ENCODE measurements around the gene SLC9A2. TPM values are rescaled to one million over a fixed set of nuclear protein-coding genes. Genes with fewer than 3 reads are reported as not detected.

SLC9A2 gene
- total RNA-seq, 1 donor from 2014 or later: 2.1 TPM

DNA sequence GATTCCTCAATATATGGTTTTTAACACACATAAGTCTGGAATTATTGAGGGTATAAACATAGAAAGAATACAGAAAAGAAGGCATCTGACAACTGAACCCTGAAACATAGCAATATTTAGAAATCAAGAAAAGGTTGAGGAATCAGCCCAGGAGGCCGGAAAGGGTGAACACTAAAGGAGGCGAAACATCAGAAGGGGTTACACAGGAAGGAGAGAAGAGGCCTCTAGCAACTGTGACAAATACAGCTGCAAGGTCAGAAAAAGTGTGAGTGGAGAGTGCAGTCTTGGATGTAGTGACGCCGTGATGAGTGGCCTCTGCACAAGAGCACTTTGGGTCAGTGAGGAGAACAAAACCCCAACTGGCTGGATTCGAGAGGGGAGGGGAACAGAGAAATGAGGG is 70.7 kb downstream of the SLC9A2 start:
- H3K9me3 ChIP-seq (ENCODE audit: control insufficient read depth in 3 of 3, low read length in 3 of 3): no peaks in the 10 kb centered on the region
- H3K27me3 ChIP-seq (ENCODE audit: control insufficient read depth in 3 of 3, insufficient read depth in 3 of 3, low read length in 3 of 3): no peaks in the 10 kb centered on the region
- H3K36me3 ChIP-seq (ENCODE audit: control insufficient read depth in 3 of 3, insufficient read depth in 3 of 3, low read length in 3 of 3): no peaks in the 10 kb centered on the region
- no peak overlapping the region for H3K4me3 ChIP-seq (ENCODE audit: low read length in 3 of 3)
- H3K27ac ChIP-seq (ENCODE audit: low read depth, low read length): no peak overlapping the region
- H3K4me1 ChIP-seq (ENCODE audit: control insufficient read depth in 3 of 3, insufficient read depth in 3 of 3, low read length in 3 of 3): no peaks in the 10 kb centered on the region
- no peak overlapping the region for H3K9ac ChIP-seq (ENCODE audit: low read depth in 1 of 3, low read length in 3 of 3)

DNA sequence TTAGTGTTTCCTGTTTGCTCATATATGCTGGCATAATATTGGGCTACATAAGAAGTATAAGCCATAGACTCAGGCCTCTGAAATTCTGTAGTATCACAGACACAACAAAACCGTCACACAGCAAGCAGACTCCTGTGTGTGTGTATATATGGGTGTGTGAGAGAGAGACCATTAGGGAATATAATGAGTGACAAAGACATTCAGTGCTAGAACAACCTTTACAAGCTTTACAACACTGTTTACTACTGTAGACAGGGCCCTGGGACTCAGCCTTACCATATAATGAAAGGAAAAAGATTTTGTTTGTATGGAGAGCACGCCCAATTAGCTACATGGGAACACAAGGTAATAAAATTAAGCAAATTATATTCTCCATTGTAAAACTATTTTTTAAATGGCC is 77.1 kb downstream of the SLC9A2 start:
- Histone ChIP-seq H3K36me3 (ENCODE audit: control insufficient read depth in 3 of 3, insufficient read depth in 3 of 3, low read length in 3 of 3) (no peaks in the 10 kb centered on the region), H3K9me3 (ENCODE audit: control insufficient read depth in 3 of 3, low read length in 3 of 3) (no peaks in the 10 kb centered on the region), H3K4me3 (ENCODE audit: low read length in 3 of 3) (no peak overlapping the region), H3K27ac (ENCODE audit: low read depth, low read length) (no peak overlapping the region), H3K4me1 (ENCODE audit: control insufficient read depth in 3 of 3, insufficient read depth in 3 of 3, low read length in 3 of 3) (no peaks in the 10 kb centered on the region), H3K27me3 (ENCODE audit: control insufficient read depth in 3 of 3, insufficient read depth in 3 of 3, low read length in 3 of 3) (no peaks in the 10 kb centered on the region), H3K9ac (ENCODE audit: low read depth in 1 of 3, low read length in 3 of 3) (no peak overlapping the region)

DNA sequence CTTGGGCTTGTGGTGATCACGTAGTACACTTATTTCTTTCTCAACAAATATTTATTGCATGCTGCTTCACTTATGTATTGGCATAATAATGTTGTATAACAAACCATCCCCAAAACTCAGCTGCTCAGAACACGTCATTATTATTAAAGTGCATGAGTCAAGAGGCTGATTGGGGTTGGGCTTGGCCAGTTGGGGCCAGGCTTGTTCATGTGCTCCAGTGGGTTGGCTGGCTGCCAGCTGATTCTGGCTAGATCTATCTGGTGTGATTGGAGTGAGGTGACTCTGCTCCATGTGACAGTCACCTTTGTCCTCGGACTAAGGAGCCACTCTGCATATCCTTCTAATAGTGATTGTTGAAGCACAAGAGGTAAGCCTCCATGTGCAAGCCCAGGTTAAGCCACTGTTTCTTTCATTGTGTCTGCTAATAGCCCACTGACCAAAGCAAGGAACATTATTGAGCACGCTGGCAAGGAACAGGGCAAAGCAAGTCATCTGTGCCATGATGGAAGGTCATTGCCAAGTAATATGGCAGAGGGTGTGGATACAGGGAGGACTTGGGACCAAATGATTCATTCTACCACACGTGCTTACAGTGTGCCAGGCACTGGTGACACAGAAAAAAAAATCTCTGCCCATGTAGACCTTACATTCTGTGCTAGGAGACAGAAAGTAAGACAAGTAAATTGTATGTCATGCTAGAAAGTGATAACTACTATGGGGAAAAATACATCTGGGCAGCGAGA is 79.2 kb downstream of the SLC9A2 start:
- Histone ChIP-seq H3K27ac (ENCODE audit: low read depth, low read length) (no peak overlapping the region), H3K9ac (ENCODE audit: low read depth in 1 of 3, low read length in 3 of 3) (no peak overlapping the region), H3K4me3 (ENCODE audit: low read length in 3 of 3) (no peak overlapping the region), H3K9me3 (ENCODE audit: control insufficient read depth in 3 of 3, low read length in 3 of 3) (no peaks in the 10 kb centered on the region), H3K4me1 (ENCODE audit: control insufficient read depth in 3 of 3, insufficient read depth in 3 of 3, low read length in 3 of 3) (no peaks in the 10 kb centered on the region), H3K36me3 (ENCODE audit: control insufficient read depth in 3 of 3, insufficient read depth in 3 of 3, low read length in 3 of 3) (no peaks in the 10 kb centered on the region), H3K27me3 (ENCODE audit: control insufficient read depth in 3 of 3, insufficient read depth in 3 of 3, low read length in 3 of 3) (no peaks in the 10 kb centered on the region)

DNA sequence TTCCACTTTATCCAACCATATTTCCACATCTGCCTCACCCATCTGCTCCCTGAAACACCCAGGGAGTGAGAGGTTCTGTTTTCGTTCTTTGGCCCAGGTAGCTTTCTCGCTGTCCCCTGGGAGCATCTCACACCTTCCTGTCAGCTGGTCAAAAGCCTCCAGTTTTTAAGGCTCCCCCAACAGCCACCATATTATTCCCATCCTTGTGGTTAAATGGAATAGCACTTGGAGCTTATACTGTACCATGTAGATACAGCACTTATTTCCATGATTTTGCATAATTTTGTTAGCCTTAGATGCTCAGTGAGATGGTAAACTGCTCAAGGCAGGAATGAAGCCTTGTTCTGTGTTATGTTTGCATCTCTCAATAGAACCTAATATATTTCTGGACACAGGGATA is 84.0 kb downstream of the SLC9A2 start:
- H3K9me3 ChIP-seq (ENCODE audit: control insufficient read depth in 3 of 3, low read length in 3 of 3): no peaks in the 10 kb centered on the region
- no peak overlapping the region for H3K9ac ChIP-seq (ENCODE audit: low read depth in 1 of 3, low read length in 3 of 3)
- peaks cover 0 to 3% (median 0%) of the 10 kb centered on the region in 3 donors for H3K27me3 ChIP-seq (ENCODE audit: control insufficient read depth in 3 of 3, insufficient read depth in 3 of 3, low read length in 3 of 3)
- peaks cover 0 to 6% (median 0%) of the 10 kb centered on the region in 3 donors for H3K4me1 ChIP-seq (ENCODE audit: control insufficient read depth in 3 of 3, insufficient read depth in 3 of 3, low read length in 3 of 3)
- peaks cover 0 to 4% (median 0%) of the 10 kb centered on the region in 3 donors for H3K36me3 ChIP-seq (ENCODE audit: control insufficient read depth in 3 of 3, insufficient read depth in 3 of 3, low read length in 3 of 3)
- H3K4me3 ChIP-seq (ENCODE audit: low read length in 3 of 3): no peak overlapping the region
- H3K27ac ChIP-seq (ENCODE audit: low read depth, low read length): no peak overlapping the region

DNA sequence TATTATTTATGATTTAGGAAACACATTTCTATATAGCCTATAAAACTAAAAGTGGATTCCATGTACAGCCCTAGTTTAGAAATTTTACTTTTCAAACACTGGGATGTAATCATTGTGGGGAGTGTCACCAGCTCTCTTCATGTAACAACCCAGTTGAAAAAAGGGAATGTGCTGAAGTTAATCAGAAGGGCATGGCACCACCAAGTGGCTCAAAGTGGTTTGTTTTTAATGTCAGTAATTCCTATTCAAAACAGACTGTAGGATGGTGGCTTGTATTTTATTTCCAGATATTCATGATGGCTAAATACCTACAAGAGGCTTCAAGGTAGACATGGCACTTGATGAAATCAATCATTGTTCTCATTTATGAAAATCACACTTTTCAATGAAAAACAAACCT is 84.4 kb downstream of the SLC9A2 start:
- H3K36me3 ChIP-seq (ENCODE audit: control insufficient read depth in 3 of 3, insufficient read depth in 3 of 3, low read length in 3 of 3): peaks cover 0 to 4% (median 0%) of the 10 kb centered on the region in 3 donors
- H3K27me3 ChIP-seq (ENCODE audit: control insufficient read depth in 3 of 3, insufficient read depth in 3 of 3, low read length in 3 of 3): peaks cover 0 to 3% (median 0%) of the 10 kb centered on the region in 3 donors
- H3K4me3 ChIP-seq (ENCODE audit: low read length in 3 of 3): no peak overlapping the region
- peaks cover 0 to 6% (median 0%) of the 10 kb centered on the region in 3 donors for H3K4me1 ChIP-seq (ENCODE audit: control insufficient read depth in 3 of 3, insufficient read depth in 3 of 3, low read length in 3 of 3)
- H3K9me3 ChIP-seq (ENCODE audit: control insufficient read depth in 3 of 3, low read length in 3 of 3): no peaks in the 10 kb centered on the region
- no peak overlapping the region for H3K27ac ChIP-seq (ENCODE audit: low read depth, low read length)
- H3K9ac ChIP-seq (ENCODE audit: low read depth in 1 of 3, low read length in 3 of 3): no peak overlapping the region

DNA sequence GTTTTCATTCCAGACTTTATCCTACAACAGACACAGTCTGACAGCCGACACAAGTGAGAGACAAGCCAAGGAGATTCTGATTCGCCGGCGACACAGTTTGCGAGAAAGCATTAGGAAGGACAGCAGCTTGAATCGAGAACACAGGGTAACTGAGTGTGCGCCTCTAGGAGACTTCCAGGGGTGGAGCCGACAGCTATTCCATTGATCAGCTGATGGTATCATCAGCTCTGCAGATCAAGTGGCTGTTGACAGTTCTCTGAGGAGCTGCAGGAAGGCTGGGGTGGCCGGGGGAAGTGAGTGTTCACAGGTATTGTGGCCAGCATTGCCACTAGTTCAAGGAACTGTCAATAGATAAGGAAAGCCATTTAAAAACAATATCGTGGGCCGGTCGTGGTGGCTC is 85.2 kb downstream of the SLC9A2 start:
- Histone ChIP-seq H3K9me3 (ENCODE audit: control insufficient read depth in 3 of 3, low read length in 3 of 3) (no peaks in the 10 kb centered on the region), H3K36me3 (ENCODE audit: control insufficient read depth in 3 of 3, insufficient read depth in 3 of 3, low read length in 3 of 3) (peaks cover 0 to 4% (median 0%) of the 10 kb centered on the region in 3 donors), H3K27me3 (ENCODE audit: control insufficient read depth in 3 of 3, insufficient read depth in 3 of 3, low read length in 3 of 3) (peaks cover 0 to 3% (median 0%) of the 10 kb centered on the region in 3 donors), H3K4me1 (ENCODE audit: control insufficient read depth in 3 of 3, insufficient read depth in 3 of 3, low read length in 3 of 3) (peaks cover 0 to 6% (median 0%) of the 10 kb centered on the region in 3 donors), H3K4me3 (ENCODE audit: low read length in 3 of 3) (no peak overlapping the region), H3K9ac (ENCODE audit: low read depth in 1 of 3, low read length in 3 of 3) (no peak overlapping the region), H3K27ac (ENCODE audit: low read depth, low read length) (no peak overlapping the region)

DNA sequence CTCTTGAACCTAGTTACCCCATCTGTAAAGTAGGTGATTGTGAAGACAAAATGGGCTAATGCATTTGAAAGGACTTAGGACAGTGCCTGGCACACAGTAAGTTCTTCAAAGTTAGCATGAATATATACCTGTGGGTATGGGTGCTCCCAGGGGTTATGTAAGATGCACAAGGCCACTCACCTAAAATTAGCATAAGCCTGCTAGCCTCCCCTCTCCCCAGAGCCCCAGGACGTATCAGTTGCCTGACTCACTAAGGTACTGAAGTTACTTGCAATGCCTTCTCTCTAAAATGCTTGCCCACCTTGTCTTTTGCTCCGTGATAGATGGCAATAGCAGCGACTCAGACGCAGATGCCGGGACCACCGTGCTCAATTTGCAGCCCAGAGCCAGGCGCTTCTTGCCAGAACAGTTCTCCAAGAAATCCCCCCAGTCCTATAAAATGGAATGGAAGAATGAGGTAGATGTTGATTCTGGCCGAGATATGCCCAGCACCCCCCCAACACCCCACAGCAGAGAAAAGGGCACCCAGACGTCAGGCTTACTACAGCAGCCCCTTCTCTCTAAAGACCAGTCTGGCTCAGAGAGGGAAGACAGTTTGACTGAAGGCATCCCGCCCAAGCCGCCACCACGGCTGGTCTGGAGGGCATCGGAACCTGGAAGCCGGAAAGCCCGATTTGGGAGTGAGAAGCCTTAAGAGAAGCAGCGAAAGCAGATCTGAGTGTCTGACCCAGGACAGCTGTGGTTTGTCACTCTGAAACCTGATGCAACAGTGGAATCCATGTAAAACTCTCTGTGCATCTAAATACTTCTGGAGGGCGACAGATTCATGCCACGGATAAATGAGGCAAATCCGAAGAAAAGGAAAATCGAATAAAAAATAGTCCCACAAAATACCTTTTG is 88.7 kb downstream of the SLC9A2 start:
- Histone ChIP-seq H3K27ac (ENCODE audit: low read depth, low read length) (no peak overlapping the region), H3K4me3 (ENCODE audit: low read length in 3 of 3) (no peak overlapping the region), H3K9ac (ENCODE audit: low read depth in 1 of 3, low read length in 3 of 3) (no peak overlapping the region), H3K27me3 (ENCODE audit: control insufficient read depth in 3 of 3, insufficient read depth in 3 of 3, low read length in 3 of 3) (peaks cover 0 to 3% (median 0%) of the 10 kb centered on the region in 3 donors), H3K36me3 (ENCODE audit: control insufficient read depth in 3 of 3, insufficient read depth in 3 of 3, low read length in 3 of 3) (peaks cover 0 to 4% (median 0%) of the 10 kb centered on the region in 3 donors), H3K4me1 (ENCODE audit: control insufficient read depth in 3 of 3, insufficient read depth in 3 of 3, low read length in 3 of 3) (peaks cover 0 to 6% (median 0%) of the 10 kb centered on the region in 3 donors), H3K9me3 (ENCODE audit: control insufficient read depth in 3 of 3, low read length in 3 of 3) (no peaks in the 10 kb centered on the region)

DNA sequence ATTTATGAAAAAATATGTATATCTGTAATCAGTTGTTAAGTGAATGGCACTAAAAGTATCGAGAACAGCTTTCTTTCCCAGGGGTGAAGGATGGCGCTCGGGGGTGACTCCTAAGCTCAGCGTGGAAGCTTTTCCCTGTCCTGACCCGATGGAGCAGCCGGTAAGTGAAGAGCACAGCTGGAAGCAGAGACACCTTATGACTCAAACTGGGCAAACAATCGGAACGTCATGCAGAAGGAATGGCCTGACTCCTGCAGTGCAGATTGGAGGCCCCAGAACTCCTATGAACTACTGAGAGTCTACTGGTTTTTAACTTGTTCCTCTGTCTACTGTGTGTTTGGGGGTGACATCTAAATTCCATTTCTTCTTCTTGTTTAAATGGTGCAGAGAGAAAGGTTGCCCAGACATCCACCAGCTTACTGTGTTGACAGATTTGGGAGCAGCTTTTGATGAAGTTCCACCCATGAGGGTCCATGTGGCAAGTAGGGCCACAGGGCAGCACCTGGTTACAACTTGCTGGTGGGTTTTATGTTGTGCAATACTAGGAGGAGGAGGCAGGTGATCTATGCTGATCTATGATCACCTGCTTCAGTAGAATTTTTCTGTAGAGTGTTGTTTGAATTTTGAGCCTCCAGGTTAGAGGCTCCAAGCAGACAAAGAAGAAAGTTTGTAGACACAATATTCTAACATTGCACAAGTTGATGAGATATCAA is 89.7 kb downstream of the SLC9A2 start:
- peaks cover 0 to 4% (median 0%) of the 10 kb centered on the region in 3 donors for H3K36me3 ChIP-seq (ENCODE audit: control insufficient read depth in 3 of 3, insufficient read depth in 3 of 3, low read length in 3 of 3)
- H3K27ac ChIP-seq (ENCODE audit: low read depth, low read length): no peak overlapping the region
- no peak overlapping the region for H3K9ac ChIP-seq (ENCODE audit: low read depth in 1 of 3, low read length in 3 of 3)
- H3K27me3 ChIP-seq (ENCODE audit: control insufficient read depth in 3 of 3, insufficient read depth in 3 of 3, low read length in 3 of 3): peaks cover 0 to 3% (median 0%) of the 10 kb centered on the region in 3 donors
- H3K4me3 ChIP-seq (ENCODE audit: low read length in 3 of 3): no peak overlapping the region
- H3K9me3 ChIP-seq (ENCODE audit: control insufficient read depth in 3 of 3, low read length in 3 of 3): no peaks in the 10 kb centered on the region
- peaks cover 0 to 6% (median 0%) of the 10 kb centered on the region in 3 donors for H3K4me1 ChIP-seq (ENCODE audit: control insufficient read depth in 3 of 3, insufficient read depth in 3 of 3, low read length in 3 of 3)

DNA sequence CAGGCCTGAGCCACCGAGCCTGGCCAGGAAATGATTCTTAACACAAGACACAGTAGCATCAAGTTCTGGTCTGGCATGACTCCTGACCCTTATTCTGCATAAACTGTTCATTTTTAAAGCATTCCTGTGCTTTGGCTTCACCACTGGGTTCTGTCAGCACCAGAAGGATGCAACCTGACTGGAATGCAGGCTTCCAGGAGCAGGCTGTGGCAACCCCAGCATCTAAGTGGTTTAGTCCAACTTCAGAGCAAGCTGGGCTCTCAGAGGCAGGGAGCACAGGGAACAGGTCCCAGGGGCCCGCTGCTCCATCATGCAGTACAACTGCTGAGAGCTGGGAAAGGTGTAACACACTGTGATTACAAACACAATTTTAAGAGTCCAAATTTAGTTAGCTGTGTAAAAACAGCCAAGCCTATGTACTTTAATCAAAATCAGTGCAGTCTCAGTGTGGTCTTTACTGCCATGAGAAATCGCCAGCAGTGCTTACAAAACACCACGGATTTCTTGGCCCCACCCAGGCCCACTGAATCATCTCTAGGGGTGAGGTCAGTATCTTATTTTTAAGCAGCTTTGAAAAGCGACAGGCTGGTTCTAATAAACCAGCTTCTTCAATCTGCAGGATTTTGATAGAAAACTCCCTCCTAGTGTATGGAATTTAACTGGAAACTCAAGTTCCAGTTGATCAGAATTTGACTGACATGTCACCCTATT is 98.1 kb downstream of the SLC9A2 start:
- H3K9ac ChIP-seq (ENCODE audit: low read depth in 1 of 3, low read length in 3 of 3): no peak overlapping the region
- peaks cover 0 to 9% (median 4%) of the 10 kb centered on the region in 3 donors for H3K4me1 ChIP-seq (ENCODE audit: control insufficient read depth in 3 of 3, insufficient read depth in 3 of 3, low read length in 3 of 3)
- H3K9me3 ChIP-seq (ENCODE audit: control insufficient read depth in 3 of 3, low read length in 3 of 3): no peaks in the 10 kb centered on the region
- H3K27ac ChIP-seq (ENCODE audit: low read depth, low read length): no peak overlapping the region
- H3K4me3 ChIP-seq (ENCODE audit: low read length in 3 of 3): no peak overlapping the region
- H3K27me3 ChIP-seq (ENCODE audit: control insufficient read depth in 3 of 3, insufficient read depth in 3 of 3, low read length in 3 of 3): no peaks in the 10 kb centered on the region
- H3K36me3 ChIP-seq (ENCODE audit: control insufficient read depth in 3 of 3, insufficient read depth in 3 of 3, low read length in 3 of 3): peaks cover 14 to 29% (median 21%) of the 10 kb centered on the region in 3 donors

Data from skeletal muscle tissue (tissue), 4 donors.